DOHH2 (cell line): Measurements from ENCODE around the gene ANKRD16.
A peak's percentile ranks its signal among the peaks of the same experiment; 100 is the strongest.
"Not testable (repeated sequence)": the region's sequence is repeated elsewhere in the genome, so short reads cannot be mapped to it uniquely, and the experiment has no call there.

ENCODE experiments used
- H3F3A ChIP-seq: fragments of 200-600 bp; sonication (generic), shearing (Covaris generic); 2 replicates; pipeline ENCODE4 v1.6.0; 2016; ENCODE audit warnings: antibody characterized with exemption, mild to moderate bottlenecking; ENCODE audit not compliant: control insufficient read depth, insufficient read depth
- H3K27ac ChIP-seq: fragments of 200-600 bp; sonication (generic); 2 replicates; pipeline ENCODE4 v1.5.1; 2014; ENCODE audit warnings: low read depth, mild to moderate bottlenecking, low read length, moderate library complexity
- H3K27me3 ChIP-seq: fragments of 200-600 bp; sonication (generic); 2 replicates; pipeline ENCODE4 v1.6.1; 2014; ENCODE audit warnings: mild to moderate bottlenecking, low read length, mixed read lengths; ENCODE audit not compliant: control insufficient read depth
- H3K36me3 ChIP-seq: fragments of 200-600 bp; sonication (generic); 2 replicates; pipeline ENCODE4 v1.6.1; 2014; ENCODE audit warnings: mild to moderate bottlenecking, low read length, moderate library complexity, mixed read lengths; ENCODE audit not compliant: control insufficient read depth
- H3K4me1 ChIP-seq: fragments of 200-600 bp; sonication (generic); 2 replicates; pipeline ENCODE4 v1.6.1; 2014; ENCODE audit warnings: mild to moderate bottlenecking, low read length, mixed read lengths; ENCODE audit not compliant: control insufficient read depth
- H3K4me2 ChIP-seq: fragments of 200-600 bp; sonication (generic); 2 replicates; pipeline ENCODE4 v1.6.0; 2014; ENCODE audit warnings: mild to moderate bottlenecking, low read length, moderate library complexity
- H3K4me3 ChIP-seq: fragments of 200-600 bp; sonication (generic); 2 replicates; pipeline ENCODE4 v1.5.1; 2014; ENCODE audit warnings: mild to moderate bottlenecking, low read length, mixed read lengths
- H3K79me2 ChIP-seq: fragments of 200-600 bp; sonication (generic); 2 replicates; pipeline ENCODE4 v1.6.1; 2014; ENCODE audit warnings: mild to moderate bottlenecking, low read length, mixed read lengths; ENCODE audit not compliant: control insufficient read depth
- H3K9me2 ChIP-seq: fragments of 200-600 bp; sonication (generic); replicated peaks from 2 replicates; pipeline ENCODE4 v1.6.1; 2014; ENCODE audit warnings: mild to moderate bottlenecking, low read length, mixed read lengths; ENCODE audit not compliant: control insufficient read depth
- H3K9me3 ChIP-seq: fragments of 200-600 bp; sonication (generic); 2 replicates; pipeline ENCODE4 v1.6.1; 2014; ENCODE audit warnings: antibody characterized with exemption, low read length, mixed read lengths; ENCODE audit not compliant: control insufficient read depth, insufficient read depth
- H4K20me1 ChIP-seq: fragments of 200-600 bp; sonication (generic); 2 replicates; pipeline ENCODE4 v1.6.0; 2014; ENCODE audit warnings: low read depth, mild to moderate bottlenecking, antibody characterized with exemption, low read length, moderate library complexity; ENCODE audit not compliant: control insufficient read depth, insufficient read depth
- CTCF ChIP-seq: fragments of 200-600 bp; sonication (generic); IDR thresholded peaks from one replicate; pipeline ENCODE4 v1.5.1; 2014; ENCODE audit warnings: antibody characterized with exemption, mild to moderate bottlenecking, low read depth, low read length; ENCODE audit not compliant: poor library complexity, severe bottlenecking
- EZH2phosphoT487 ChIP-seq: fragments of 200-600 bp; sonication (generic); IDR thresholded peaks from 2 replicates; pipeline ENCODE4 v1.6.1; 2017; ENCODE audit warnings: borderline replicate concordance, mild to moderate bottlenecking, antibody characterized with exemption, low read length, moderate library complexity, mixed read lengths

ANKRD16 gene

GRCh38 chr10:5882961-5883360 is 6.7 kb downstream of the ANKRD16 start:
- no peak overlapping the region for H3K27ac ChIP-seq
- no peaks in the 10 kb centered on the region for H4K20me1 ChIP-seq
- H3K27me3 ChIP-seq: no peaks in the 10 kb centered on the region
- peaks cover 66% of the 10 kb centered on the region for H3K36me3 ChIP-seq
- peaks cover 7% of the 10 kb centered on the region for H3K4me1 ChIP-seq
- H3K9me3 ChIP-seq: no peaks in the 10 kb centered on the region
- H3K4me3 ChIP-seq: no peak overlapping the region
- peaks cover 7% of the 10 kb centered on the region; the same call in 1 of the 2 replicates for H3F3A ChIP-seq
- TF ChIP-seq CTCF (no peak), EZH2phosphoT487 (no peak)
- no peak overlapping the region for H3K4me2 ChIP-seq
- H3K79me2 ChIP-seq: peaks cover 8% of the 10 kb centered on the region
- no peaks in the 10 kb centered on the region for H3K9me2 ChIP-seq

GRCh38 chr10:5877041-5877440 is 12.7 kb downstream of the ANKRD16 start:
- H3K4me2 ChIP-seq, H3K27ac ChIP-seq, H3K9me3 ChIP-seq, H4K20me1 ChIP-seq, H3K4me3 ChIP-seq, H3K27me3 ChIP-seq, H3K79me2 ChIP-seq, H3K9me2 ChIP-seq: not testable (repeated sequence)
- H3F3A ChIP-seq: peaks cover 13% of the 10 kb centered on the region; the same call in 1 of the 2 replicates
- H3K36me3 ChIP-seq: peaks cover 33% of the 10 kb centered on the region
- peaks cover 16% of the 10 kb centered on the region for H3K4me1 ChIP-seq

- Histone ChIP-seq H3F3A (peaks cover 13% of the 10 kb centered on the region; the same call in 1 of the 2 replicates), H3K79me2 (no peaks in the 10 kb centered on the region), H3K4me1 (peaks cover 16% of the 10 kb centered on the region), H3K4me3 (no peak overlapping the region), H3K9me2 (no peaks in the 10 kb centered on the region), H3K27ac (no peak overlapping the region), H3K27me3 (no peaks in the 10 kb centered on the region), H3K36me3 (peaks cover 31% of the 10 kb centered on the region), H3K4me2 (no peak overlapping the region), H4K20me1 (no peaks in the 10 kb centered on the region), H3K9me3 (no peaks in the 10 kb centered on the region)
- no peak for TF ChIP-seq CTCF
- no peak for TF ChIP-seq EZH2phosphoT487
Measured at GRCh38 chr10:5876181-5876768, 13.4 kb downstream of the ANKRD16 start.

GRCh38 chr10:5873515-5873995 is 16.1 kb downstream of the ANKRD16 start:
- Histone ChIP-seq H3K27me3 (no peaks in the 10 kb centered on the region), H3F3A (peaks cover 6% of the 10 kb centered on the region; the same call in 1 of the 2 replicates), H3K9me3 (peaks cover 4% of the 10 kb centered on the region; the same call in 1 of the 2 replicates), H3K4me2 (peak overlapping the region; percentile 65), H3K9me2 (no peaks in the 10 kb centered on the region), H3K4me1 (peaks cover 16% of the 10 kb centered on the region), H3K4me3 (peak overlapping the region; percentile 50), H3K27ac (peak overlapping the region; percentile 52), H4K20me1 (no peaks in the 10 kb centered on the region), H3K79me2 (no peaks in the 10 kb centered on the region), H3K36me3 (peaks cover 21% of the 10 kb centered on the region)
- TF ChIP-seq EZH2phosphoT487: no peak
- TF ChIP-seq CTCF: peak; percentile 77
